Natural killer cell (primary cell): ENCODE data around the gene UROC1. TPM values are rescaled to one million over a fixed set of nuclear protein-coding genes. Genes with fewer than 3 reads are reported as not detected.

Experiments used
- ATAC-seq, 3 donors: fragments of 150-1000 bp in 2 of 3; fragments of 200-7000 bp in 1 of 3; cut with Tn5 transposase; 1 replicate in 1 of 3; 2 replicates in 2 of 3; pipeline ENCODE4 v1.10.0; 2021; ENCODE audit warnings: mild to moderate bottlenecking in 2 of 3, moderate library complexity in 2 of 3
- DNase-seq, 2 donors: peaks; one replicate each; pipeline versions ENCODE4 v3.0.0 to v3.0.0-alpha.2; 2013 to 2021; ENCODE audit warnings: mixed read lengths in 1 of 2
- H3K27ac ChIP-seq: one replicate; pipeline ENCODE4 v1.5.1; 2013; ENCODE audit warnings: mild to moderate bottlenecking, low read length
- H3K27me3 ChIP-seq: one replicate; pipeline ENCODE4 v1.6.1; 2013; ENCODE audit warnings: low read length; ENCODE audit not compliant: control insufficient read depth, insufficient read depth
- H3K36me3 ChIP-seq: one replicate; pipeline ENCODE4 v1.6.1; 2013; ENCODE audit warnings: low read length; ENCODE audit not compliant: control insufficient read depth, insufficient read depth
- H3K4me1 ChIP-seq: one replicate; pipeline ENCODE4 v1.6.1; 2013; ENCODE audit warnings: low read length; ENCODE audit not compliant: control insufficient read depth, insufficient read depth
- H3K4me3 ChIP-seq: one replicate; pipeline ENCODE4 v1.5.1; 2013; ENCODE audit warnings: low read length
- H3K9me3 ChIP-seq: one replicate; pipeline ENCODE4 v1.6.1; 2013; ENCODE audit warnings: low read length; ENCODE audit not compliant: control insufficient read depth, insufficient read depth
- H3K27ac Mint-ChIP-seq, 2 donors: one replicate each; pipeline ENCODE4 v1.8.0; 2022; ENCODE audit warnings: mild to moderate bottlenecking in 2 of 2, mixed read lengths in 2 of 2, moderate library complexity in 1 of 2
- H3K27me3 Mint-ChIP-seq, 2 donors: one replicate each; pipeline ENCODE4 v1.8.0; 2022; ENCODE audit warnings: low read depth in 2 of 2, mixed read lengths in 2 of 2
- H3K36me3 Mint-ChIP-seq: one replicate; pipeline ENCODE4 v1.8.0; 2022; ENCODE audit warnings: mixed read lengths
- H3K4me1 Mint-ChIP-seq, 2 donors: one replicate each; pipeline ENCODE4 v1.8.0; 2022; ENCODE audit warnings: mixed read lengths in 2 of 2
- H3K4me3 Mint-ChIP-seq: one replicate; pipeline ENCODE4 v1.8.0; 2022; ENCODE audit warnings: mild to moderate bottlenecking, moderate library complexity, mixed read lengths
- H3K9me3 Mint-ChIP-seq, 2 donors: one replicate each; pipeline ENCODE4 v1.8.0; 2022; ENCODE audit warnings: mixed read lengths in 2 of 2
- WGBS: methylation state at CpG from one replicate; pipeline ENCODE4 v1.1.7; 2013; ENCODE audit warnings: missing lambda C conversion rate; ENCODE audit not compliant: insufficient coverage; 5-methylcytosine and 5-hydroxymethylcytosine counted together
- intact Hi-C: fragments of 100-400 bp; cut with micrococcal nuclease; formaldehyde crosslinking; loops from one replicate; pipeline ENCODE4 v1.14.2; 2022
- total RNA-seq, 4 donors: library from RNA; stranded (reverse); fragments of 120-200 nt in 1 of 4; gene quantifications; one replicate each; pipeline versions ENCODE4 v1.2.3 to v1.2.4, GENCODE V29; 2013 to 2022
- TF ChIP-seq, protein P1 (sequence below): fragments of 200-600 bp; IDR thresholded peaks from one replicate; pipeline ENCODE4 v1.8.0; 2022; ENCODE audit warnings: antibody characterized with exemption

Gene UROC1
- total RNA-seq, 3 donors from 2014 or later (not counting 1 experiment from before 2014, with no cell fraction given), result not detected

DNA sequence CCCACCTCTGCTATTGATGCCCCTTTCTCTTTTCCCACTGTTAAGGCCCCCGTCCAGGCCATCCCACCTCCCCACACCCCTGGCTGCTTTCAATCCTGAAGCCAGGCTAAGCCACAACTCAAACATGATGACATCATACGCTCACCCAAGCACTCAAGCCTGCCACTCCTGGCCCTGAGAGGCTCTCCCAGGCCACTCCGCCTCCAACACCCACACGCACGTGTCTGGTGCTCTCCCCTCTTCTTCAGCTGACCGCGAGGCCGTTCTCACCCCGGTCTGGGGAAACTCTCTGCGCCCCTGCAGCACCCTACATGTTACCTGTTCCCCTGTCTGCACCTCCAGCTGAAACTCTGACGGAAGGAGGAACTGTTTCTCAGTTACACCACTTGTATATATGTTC, 48.1 kb downstream of the UROC1 start:
- Mint-ChIP-seq H3K36me3 (peaks cover 8% of the 10 kb centered on the region), H3K27me3 (no peaks in the 10 kb centered on the region), H3K4me3 (no peak overlapping the region), H3K9me3 (no peaks in the 10 kb centered on the region), H3K27ac (peak overlapping the region in 1 of 2 donors; percentile 74), H3K4me1 (peaks cover 50 to 65% of the 10 kb centered on the region in 2 donors)
- 97% methylated on average over 11 of the region's 11 CpGs for WGBS
- TF ChIP-seq, protein P1, sequence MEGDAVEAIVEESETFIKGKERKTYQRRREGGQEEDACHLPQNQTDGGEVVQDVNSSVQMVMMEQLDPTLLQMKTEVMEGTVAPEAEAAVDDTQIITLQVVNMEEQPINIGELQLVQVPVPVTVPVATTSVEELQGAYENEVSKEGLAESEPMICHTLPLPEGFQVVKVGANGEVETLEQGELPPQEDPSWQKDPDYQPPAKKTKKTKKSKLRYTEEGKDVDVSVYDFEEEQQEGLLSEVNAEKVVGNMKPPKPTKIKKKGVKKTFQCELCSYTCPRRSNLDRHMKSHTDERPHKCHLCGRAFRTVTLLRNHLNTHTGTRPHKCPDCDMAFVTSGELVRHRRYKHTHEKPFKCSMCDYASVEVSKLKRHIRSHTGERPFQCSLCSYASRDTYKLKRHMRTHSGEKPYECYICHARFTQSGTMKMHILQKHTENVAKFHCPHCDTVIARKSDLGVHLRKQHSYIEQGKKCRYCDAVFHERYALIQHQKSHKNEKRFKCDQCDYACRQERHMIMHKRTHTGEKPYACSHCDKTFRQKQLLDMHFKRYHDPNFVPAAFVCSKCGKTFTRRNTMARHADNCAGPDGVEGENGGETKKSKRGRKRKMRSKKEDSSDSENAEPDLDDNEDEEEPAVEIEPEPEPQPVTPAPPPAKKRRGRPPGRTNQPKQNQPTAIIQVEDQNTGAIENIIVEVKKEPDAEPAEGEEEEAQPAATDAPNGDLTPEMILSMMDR, result no peak
- H3K4me3 ChIP-seq, result no peak overlapping the region
- no peak overlapping the region for H3K27ac ChIP-seq
- DNase-seq, result no peak
- no peaks in the 10 kb centered on the region for H3K9me3 ChIP-seq
- ATAC-seq, result no peak
- H3K36me3 ChIP-seq, result peaks cover 72% of the 10 kb centered on the region
- no peaks in the 10 kb centered on the region for H3K27me3 ChIP-seq
- H3K4me1 ChIP-seq, result peaks cover 51% of the 10 kb centered on the region
- intact Hi-C loops, result no loop called here

DNA sequence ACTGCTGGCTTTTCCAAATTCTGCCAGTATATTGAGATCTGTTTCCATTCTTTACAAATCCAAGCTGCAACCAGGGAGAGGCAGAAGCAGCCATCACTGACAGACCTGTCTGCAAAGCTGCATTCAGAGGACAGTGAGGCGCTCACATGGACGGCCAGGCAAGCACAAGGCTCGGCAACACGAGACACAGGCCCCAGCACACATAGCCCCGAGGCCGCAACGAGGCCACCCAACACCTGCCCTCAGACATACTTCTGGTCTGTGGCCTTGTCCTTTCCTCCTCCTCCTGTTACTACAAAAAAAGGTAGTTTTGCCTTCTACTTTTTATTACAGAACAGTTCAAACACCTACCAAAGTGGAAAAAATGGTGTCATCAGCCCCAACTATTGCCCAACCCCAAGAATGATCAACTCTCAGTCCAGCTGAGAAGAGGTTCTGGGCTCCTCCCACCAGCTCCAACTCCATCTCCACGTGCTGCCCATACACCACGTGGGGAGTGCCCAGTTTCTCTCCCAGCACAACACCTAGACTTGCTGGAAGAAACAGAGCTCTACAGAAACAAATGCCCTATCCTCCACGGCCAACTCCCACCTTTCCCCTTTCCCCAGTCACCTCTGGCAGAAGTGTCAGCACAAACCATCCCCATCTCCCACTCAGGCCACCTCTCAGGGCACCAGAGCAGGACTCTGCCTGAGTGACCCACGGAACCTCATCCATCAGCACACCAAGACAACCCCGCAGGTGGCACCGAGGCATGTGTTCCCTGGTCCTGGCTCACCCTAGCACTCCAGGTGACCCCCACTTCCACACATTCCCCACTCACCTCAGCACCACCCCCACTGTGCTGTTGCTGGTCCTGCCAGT, 49.3 kb downstream of the UROC1 start:
- Histone ChIP-seq H3K4me1 (peaks cover 39% of the 10 kb centered on the region), H3K4me3 (no peak overlapping the region), H3K9me3 (no peaks in the 10 kb centered on the region), H3K27me3 (no peaks in the 10 kb centered on the region), H3K36me3 (peaks cover 84% of the 10 kb centered on the region), H3K27ac (no peak overlapping the region)
- peaks cover 43 to 56% of the 10 kb centered on the region in 2 donors for H3K4me1 Mint-ChIP-seq
- H3K9me3 Mint-ChIP-seq, result no peaks in the 10 kb centered on the region
- H3K27me3 Mint-ChIP-seq, result no peaks in the 10 kb centered on the region
- TF ChIP-seq, protein P1, result no peak
- no peak for DNase-seq
- H3K4me3 Mint-ChIP-seq, result no peak overlapping the region
- WGBS, result 87% methylated on average over 13 of the region's 13 CpGs
- H3K27ac Mint-ChIP-seq, result peak overlapping the region; percentile 18 to 74
- ATAC-seq, result no peak
- peaks cover 8% of the 10 kb centered on the region for H3K36me3 Mint-ChIP-seq
- intact Hi-C loops, result no loop called here

DNA sequence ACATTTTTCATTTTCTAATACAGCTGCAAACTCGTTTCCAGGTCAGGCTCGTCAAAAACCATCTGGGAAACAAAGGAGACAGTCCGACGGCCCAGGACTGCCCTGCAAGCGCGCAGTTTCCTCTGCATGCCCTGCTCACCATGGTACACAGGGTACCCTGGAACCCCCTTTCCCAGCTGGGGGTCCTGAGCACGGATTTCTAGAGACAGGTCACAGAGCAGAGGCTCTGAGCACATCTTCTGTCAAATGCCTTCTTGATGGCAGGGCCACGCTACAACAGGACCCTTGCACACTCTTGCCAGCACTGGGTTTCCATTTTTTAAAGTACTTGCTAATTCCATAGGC, 50.0 kb downstream of the UROC1 start:
- Histone ChIP-seq H3K9me3 (no peaks in the 10 kb centered on the region), H3K27me3 (no peaks in the 10 kb centered on the region), H3K4me1 (peaks cover 32% of the 10 kb centered on the region), H3K4me3 (no peak overlapping the region), H3K27ac (no peak overlapping the region), H3K36me3 (peaks cover 89% of the 10 kb centered on the region)
- TF ChIP-seq, protein P1, result no peak
- ATAC-seq (no peak), DNase-seq (no peak)
- H3K4me3 Mint-ChIP-seq, result no peak overlapping the region
- H3K27me3 Mint-ChIP-seq, result no peaks in the 10 kb centered on the region
- intact Hi-C loops, result no loop called here
- H3K36me3 Mint-ChIP-seq, result peaks cover 8% of the 10 kb centered on the region
- peaks cover 37 to 50% of the 10 kb centered on the region in 2 donors for H3K4me1 Mint-ChIP-seq
- 86% methylated on average over 8 of the region's 8 CpGs for WGBS
- H3K9me3 Mint-ChIP-seq, result no peaks in the 10 kb centered on the region
- H3K27ac Mint-ChIP-seq, result no peak overlapping the region
